ENCODE results near the gene EXD3.

Gene EXD3

GRCh38 chr9:137304383-137305059 lies 118.4 kb downstream of the EXD3 start:
- TF ChIP-seq CTCF (IDR thresholded peaks at IDR 0.05), result no peak
- H3K27ac Mint-ChIP-seq, result peak overlapping the region; percentile 93
- DNase-seq, result peak; percentile 42
- peaks cover 61% of the 10 kb centered on the region for H3K4me1 Mint-ChIP-seq
- H3K9me3 Mint-ChIP-seq, result no peaks in the 10 kb centered on the region
- no peak overlapping the region for H3K4me3 Mint-ChIP-seq
- H3K36me3 Mint-ChIP-seq (ENCODE audit: low read depth), result no peaks in the 10 kb centered on the region
- H3K27me3 Mint-ChIP-seq (ENCODE audit: low read depth, poor library complexity), result peaks cover 4% of the 10 kb centered on the region

GRCh38 chr9:137303893-137304382 lies 119.0 kb downstream of the EXD3 start:
- no peaks in the 10 kb centered on the region for H3K36me3 Mint-ChIP-seq (ENCODE audit: low read depth)
- H3K4me3 Mint-ChIP-seq, result peak overlapping the region; percentile 34

GRCh38 chr9:137303151-137303892 lies 119.6 kb downstream of the EXD3 start:
- H3K4me3 Mint-ChIP-seq, result peak overlapping the region; percentile 67
- TF ChIP-seq CTCF (IDR thresholded peaks at IDR 0.05), result no peak
- DNase-seq, result no peak
- no peaks in the 10 kb centered on the region for H3K9me3 Mint-ChIP-seq
- no peaks in the 10 kb centered on the region for H3K36me3 Mint-ChIP-seq (ENCODE audit: low read depth)
- no peak overlapping the region for H3K27ac Mint-ChIP-seq
- H3K4me1 Mint-ChIP-seq, result peaks cover 66% of the 10 kb centered on the region
- peaks cover 8% of the 10 kb centered on the region for H3K27me3 Mint-ChIP-seq (ENCODE audit: low read depth, poor library complexity)

More at GRCh38 chr9:137303893-137304382, 119.0 kb downstream of the EXD3 start:
- no peak for TF ChIP-seq CTCF (IDR thresholded peaks at IDR 0.05)
- Mint-ChIP-seq H3K27me3 (ENCODE audit: low read depth, poor library complexity) (peaks cover 7% of the 10 kb centered on the region), H3K4me1 (peaks cover 66% of the 10 kb centered on the region), H3K9me3 (no peaks in the 10 kb centered on the region), H3K27ac (no peak overlapping the region)
- DNase-seq, result no peak

GRCh38 chr9:137302449-137303150 lies 120.4 kb downstream of the EXD3 start:
- DNase-seq, result no peak

GRCh38 chr9:137302118-137302448 lies 120.9 kb downstream of the EXD3 start, which contains the start of gene NRARP:
Gene NRARP, minus strand, starts transcription at chr9:137302271. Its CDS starts 343 bp downstream, at chr9:137301928.
- peak; percentile 95 for DNase-seq
- H3K4me1 Mint-ChIP-seq, result peaks cover 53% of the 10 kb centered on the region

More at GRCh38 chr9:137302449-137303150, 120.4 kb downstream of the EXD3 start:
- Mint-ChIP-seq H3K4me3 (peak overlapping the region; percentile 67), H3K9me3 (no peaks in the 10 kb centered on the region), H3K4me1 (peaks cover 58% of the 10 kb centered on the region), H3K27me3 (ENCODE audit: low read depth, poor library complexity) (peaks cover 13% of the 10 kb centered on the region), H3K27ac (no peak overlapping the region), H3K36me3 (ENCODE audit: low read depth) (no peaks in the 10 kb centered on the region)
- TF ChIP-seq CTCF (IDR thresholded peaks at IDR 0.05), result peak; percentile 49

More at GRCh38 chr9:137302118-137302448, 120.9 kb downstream of the EXD3 start, which contains the start of gene NRARP:
- H3K27ac Mint-ChIP-seq, result peak within 1 kb of the TSS; percentile 45
- no peaks in the 10 kb centered on the region for H3K9me3 Mint-ChIP-seq
- no peak for TF ChIP-seq CTCF (IDR thresholded peaks at IDR 0.05)
- no peaks in the 10 kb centered on the region for H3K36me3 Mint-ChIP-seq (ENCODE audit: low read depth)
- H3K4me3 Mint-ChIP-seq, result peak within 1 kb of the TSS; percentile 93
- H3K27me3 Mint-ChIP-seq (ENCODE audit: low read depth, poor library complexity), result peaks cover 18% of the 10 kb centered on the region
